IPS DF 19.7 (cell line): ENCODE measurements around the gene IFIT2.
"Not testable (repeated sequence)": the region's sequence is repeated elsewhere in the genome, so short reads cannot be mapped to it uniquely, and the experiment has no call there.

Source experiments
- DNase-seq: peaks from one replicate; pipeline ENCODE4 v3.0.0-alpha.2; 2013; ENCODE audit warnings: low read depth, low spot score

The IFIT2 gene

DNA sequence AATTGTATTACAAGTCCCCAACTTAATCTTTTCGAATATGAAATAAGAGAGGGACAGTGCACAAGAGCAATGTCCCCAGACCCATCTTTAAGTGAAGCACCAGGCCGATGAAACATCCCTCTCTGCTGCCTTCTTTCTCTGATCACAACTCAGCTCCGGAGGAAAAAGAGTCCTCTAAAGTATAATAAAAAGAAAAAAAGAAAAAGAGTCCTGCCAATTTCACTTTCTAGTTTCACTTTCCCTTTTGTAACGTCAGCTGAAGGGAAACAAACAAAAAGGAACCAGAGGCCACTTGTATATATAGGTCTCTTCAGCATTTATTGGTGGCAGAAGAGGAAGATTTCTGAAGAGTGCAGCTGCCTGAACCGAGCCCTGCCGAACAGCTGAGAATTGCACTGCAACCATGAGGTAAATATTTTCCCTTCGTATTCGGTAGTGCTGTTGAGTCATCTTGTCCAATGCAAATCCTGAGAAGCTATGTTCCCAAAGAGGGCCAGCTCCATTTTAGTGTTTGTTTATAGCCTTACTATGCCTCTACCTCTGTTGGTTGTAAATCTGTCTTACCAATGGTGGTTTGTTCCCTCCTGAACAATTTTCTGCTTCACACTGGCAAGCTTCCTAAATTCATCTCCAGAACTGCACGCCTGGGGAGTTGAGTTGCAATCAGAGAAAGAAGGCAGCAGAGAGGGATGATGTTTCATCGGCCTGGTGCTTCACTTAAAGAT lies at the start of gene IFIT2:
IFIT2 (plus strand) TSS at position 326 of the 725 bp plus-strand sequence; CDS start at position 404, 78 bp downstream.
- no peak for DNase-seq

GRCh38 chr10:89252225-89252585 lies 49.6 kb upstream of the IFIT2 start:
- DNase-seq: no peak

- not testable (repeated sequence) for DNase-seq
These were observed 46.7 kb upstream of the IFIT2 start for GRCh38 chr10:89255091-89255579.

DNA sequence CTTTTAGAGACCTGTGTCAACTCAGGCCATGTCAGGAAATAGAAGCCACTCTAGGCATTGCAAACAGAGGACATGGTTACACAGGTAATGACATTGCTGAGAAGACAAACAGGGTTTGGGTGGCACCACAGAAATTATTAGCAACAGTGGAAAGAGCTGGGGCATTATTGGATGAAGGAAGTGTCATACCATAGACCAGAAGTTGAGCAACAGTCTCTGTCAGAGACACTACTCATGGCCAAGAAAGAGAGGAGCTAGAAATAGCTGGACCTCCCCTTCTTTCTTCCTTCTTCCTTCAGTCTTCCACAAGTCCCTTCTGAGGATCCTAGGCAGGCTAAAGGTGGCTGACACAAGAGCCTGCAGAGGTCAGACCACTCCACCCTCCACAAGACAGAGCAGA lies 46.1 kb upstream of the IFIT2 start:
- no peak for DNase-seq

GRCh38 chr10:89256340-89256739 lies 45.5 kb upstream of the IFIT2 start:
- no peak for DNase-seq

- DNase-seq: no peak
These were observed 44.9 kb upstream of the IFIT2 start for GRCh38 chr10:89256962-89257361.

GRCh38 chr10:89257581-89257980 lies 44.3 kb upstream of the IFIT2 start:
- no peak for DNase-seq

DNA sequence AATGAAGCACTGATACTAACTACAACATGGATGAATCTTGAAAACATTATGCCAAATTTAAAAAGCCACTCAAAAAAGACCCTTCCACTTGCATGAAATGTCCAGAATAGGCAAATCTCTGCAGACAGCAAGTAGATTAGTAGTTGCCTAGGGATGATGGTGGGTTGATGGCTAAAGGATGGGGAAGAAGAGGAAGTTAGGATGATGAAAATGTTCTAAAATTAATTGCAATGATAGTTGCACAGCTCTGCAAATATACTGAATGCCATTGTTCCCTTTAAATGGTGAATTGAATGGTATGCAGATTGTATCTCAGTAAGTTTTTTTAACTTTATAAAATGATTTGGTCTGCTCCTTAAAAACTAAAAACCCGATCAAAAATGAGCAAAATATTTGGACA lies 43.0 kb upstream of the IFIT2 start:
- DNase-seq: no peak

GRCh38 chr10:89262086-89263051 lies 39.5 kb upstream of the IFIT2 start:
- DNase-seq: no peak

DNA sequence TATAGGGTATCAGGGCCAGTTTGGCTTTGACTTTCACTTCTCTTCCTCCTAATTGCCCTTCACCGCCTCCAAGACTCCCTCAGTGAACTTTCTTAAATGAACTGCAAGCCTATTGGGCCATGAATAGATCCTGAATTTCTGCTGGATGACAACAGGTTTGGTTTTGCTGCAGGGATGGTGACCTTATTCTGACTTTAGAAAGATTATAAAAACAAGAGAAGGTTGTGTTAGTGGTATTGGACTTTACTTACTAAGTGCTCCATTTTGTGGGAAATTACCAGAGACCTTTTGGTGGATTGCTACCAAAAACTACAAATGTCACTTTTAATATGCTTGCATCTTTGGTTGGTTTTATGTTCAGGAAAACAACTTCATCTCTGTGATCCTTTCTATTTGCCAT lies 38.8 kb upstream of the IFIT2 start:
- no peak for DNase-seq

DNA sequence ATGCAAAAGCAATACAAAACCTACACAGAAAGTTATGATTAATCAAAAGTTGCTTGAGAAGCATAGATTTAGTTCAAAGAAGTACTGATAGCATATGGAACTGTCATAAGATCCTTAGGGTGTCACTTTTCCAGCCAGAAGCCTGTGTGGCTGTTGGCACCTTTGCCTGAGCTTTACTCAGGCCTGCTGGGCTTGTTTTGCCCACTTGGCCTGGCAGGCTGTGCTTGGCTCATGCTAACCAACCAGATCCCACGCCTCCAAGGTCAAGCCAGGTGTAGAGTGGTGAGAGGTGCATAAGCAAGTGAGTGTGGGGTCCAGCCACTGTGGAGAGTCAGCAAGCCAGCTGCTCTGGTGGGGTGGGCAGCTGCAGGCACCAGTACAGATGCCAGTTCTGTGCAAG lies 38.3 kb upstream of the IFIT2 start:
- no peak for DNase-seq

DNA sequence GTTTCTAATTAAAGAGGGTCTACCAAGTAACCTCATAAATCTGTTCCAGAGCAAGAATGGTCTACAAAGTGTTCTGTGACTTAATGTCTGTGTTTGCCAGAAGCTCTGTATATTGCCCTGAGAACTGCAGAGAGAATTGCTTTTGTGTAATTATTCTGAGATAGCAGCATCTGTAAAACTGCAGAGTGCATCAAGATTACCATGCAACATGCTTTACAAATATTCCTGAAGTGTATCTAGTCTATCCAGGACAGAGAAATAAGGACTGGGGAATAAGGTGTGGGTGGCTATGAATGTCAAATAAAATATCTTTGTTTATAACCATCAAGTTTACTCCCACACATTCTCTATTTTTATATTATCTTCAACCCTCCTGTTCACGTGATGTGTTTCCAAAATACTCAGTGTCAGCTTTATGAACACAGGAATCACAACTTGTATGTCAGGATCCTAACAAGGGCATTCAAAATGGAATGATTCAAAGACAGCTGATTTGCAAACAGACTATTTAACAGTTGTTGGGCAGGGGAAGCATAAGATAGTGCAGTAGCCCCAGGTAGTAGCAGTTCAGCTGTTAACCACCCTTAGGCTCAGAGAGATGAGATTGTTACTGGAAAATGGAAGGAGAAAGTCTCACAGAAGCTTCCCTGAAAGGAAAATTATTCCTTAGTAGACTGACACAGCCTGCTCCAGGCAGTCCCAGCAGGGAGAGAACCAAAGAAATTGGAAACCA lies 35.0 kb upstream of the IFIT2 start:
- no peak for DNase-seq

- no peak for DNase-seq
These were observed 32.3 kb upstream of the IFIT2 start for GRCh38 chr10:89269433-89270152.

DNA sequence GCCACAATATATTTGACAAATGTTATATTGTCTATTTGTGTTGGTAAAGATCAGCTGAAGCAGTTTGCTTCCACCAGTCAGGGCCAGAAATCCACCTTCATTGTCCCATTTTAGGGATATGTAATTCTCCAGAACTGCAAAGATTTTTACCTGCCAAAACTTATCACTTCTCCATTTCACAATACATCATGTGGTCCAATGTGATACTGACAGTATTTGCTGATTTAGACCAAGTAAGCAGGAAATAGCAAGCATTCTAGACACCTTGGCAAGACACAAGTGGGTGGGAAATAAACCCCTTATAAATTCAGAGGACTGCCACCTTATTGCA lies 31.7 kb upstream of the IFIT2 start:
- DNase-seq: no peak

DNA sequence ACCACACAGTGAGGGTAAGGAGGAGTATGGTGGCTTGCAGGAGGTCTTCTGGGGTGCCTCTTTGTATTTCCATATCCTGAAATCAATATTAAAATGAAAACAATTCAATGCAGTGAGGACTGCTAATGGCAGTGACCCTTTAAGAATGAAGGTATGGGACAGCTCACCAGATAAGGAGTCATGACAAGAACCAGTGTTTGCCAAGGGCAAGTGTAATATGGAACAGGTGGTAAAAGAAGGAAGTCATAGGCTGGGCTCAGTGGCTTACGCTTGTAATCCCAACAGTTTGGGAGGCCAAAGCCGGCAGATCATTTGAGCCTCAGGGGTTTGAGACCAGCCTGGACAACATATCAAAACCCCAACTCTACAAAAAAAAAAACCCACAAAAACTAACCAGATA lies 30.3 kb upstream of the IFIT2 start:
- DNase-seq: no peak

GRCh38 chr10:89273680-89274079 lies 28.2 kb upstream of the IFIT2 start:
- DNase-seq: no peak

DNA sequence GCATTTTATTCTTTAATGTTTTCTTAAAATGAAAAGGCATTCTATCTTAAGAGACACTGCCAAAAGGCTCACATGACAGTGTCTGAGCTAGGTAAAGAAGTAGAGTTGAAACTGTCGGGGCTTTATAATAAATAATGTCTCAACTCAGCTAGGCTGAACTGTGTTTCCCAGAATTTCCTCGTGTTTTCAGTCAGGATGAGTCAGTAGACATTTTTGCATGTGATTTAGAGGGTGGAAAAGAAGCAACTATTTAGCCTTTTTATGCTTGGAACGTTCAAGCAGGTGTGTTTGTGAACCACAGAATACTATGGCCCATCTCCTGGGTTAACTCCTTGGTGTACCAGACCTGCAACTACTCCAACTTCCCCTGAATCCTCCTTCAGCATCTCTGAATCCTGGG lies 26.9 kb upstream of the IFIT2 start:
- DNase-seq: no peak

DNA sequence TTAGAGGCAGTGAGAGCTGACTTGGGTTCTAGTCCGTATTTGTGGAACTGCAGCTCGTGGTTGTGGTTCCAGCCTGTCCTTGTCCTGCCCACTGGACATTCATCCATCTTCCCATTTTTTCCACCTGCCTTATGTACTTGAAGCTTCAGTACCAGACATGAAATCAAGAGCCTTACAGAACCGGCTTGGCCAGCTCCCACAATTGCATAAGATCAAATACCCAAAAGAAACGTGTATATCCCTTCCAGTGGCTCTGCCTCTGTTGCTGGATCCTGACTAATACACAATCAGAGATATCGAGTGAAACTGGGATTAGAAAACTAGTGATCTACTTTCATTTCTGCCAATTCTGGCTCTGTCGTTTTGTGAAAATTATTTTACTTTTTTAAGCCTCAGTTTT lies 26.5 kb upstream of the IFIT2 start:
- no peak for DNase-seq

GRCh38 chr10:89278034-89278535 lies 23.8 kb upstream of the IFIT2 start:
- DNase-seq: no peak

DNA sequence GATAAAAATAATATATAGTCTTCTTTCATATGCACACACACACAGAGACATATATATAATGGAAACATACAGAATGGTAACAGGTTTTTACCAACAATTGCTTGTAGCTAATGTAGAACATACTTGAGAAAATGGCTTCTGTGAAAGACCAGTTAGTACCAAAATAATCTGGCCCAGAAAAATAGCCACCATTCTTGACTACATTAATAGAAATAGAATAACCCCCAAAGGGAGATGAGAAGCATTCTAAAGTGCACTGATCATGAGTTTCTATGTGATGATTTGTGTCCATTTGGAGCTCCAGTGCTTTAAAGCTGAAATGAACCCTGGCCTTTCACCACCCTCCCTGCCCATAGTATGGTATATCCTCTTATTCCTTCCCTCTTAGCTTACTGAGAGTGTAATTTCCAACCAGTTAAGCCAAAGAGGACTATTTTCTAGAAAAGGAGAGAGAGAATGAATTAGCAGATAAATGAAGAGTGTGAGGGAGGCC lies 22.9 kb upstream of the IFIT2 start:
- DNase-seq: no peak

DNA sequence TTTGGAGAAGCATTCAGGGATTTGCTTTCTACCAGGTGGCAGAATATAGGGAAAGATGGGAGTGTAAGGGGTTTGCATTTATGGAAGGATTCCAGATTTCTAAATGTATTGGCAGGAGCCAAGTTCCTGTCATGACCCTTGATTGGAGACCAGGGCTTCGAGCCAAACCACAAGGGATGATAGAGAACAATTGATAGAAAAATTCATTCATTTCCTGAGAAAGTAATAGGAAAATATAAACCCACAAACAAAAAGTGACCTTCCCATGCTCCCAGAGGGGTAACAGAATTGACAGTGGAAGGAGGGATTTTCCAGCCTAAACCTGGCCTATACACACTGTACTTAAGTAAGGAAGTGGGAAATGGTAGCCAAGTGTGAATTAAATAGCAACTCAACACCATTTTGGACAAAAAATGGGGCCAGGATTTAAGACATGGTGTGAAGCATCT lies 22.4 kb upstream of the IFIT2 start:
- DNase-seq: no peak
